CD1c-positive myeloid dendritic cell (primary cell): Measurements from ENCODE around the gene SERTAD1.
A peak's percentile ranks its signal among the peaks of the same experiment; 100 is the strongest.
"Not testable (repeated sequence)": the region's sequence is repeated elsewhere in the genome, so short reads cannot be mapped to it uniquely, and the experiment has no call there.

Experiments used
- DNase-seq: peaks from one replicate; pipeline ENCODE4 v3.0.0-alpha.2; 2016; ENCODE audit errors: extremely low spot score

SERTAD1 gene

DNA sequence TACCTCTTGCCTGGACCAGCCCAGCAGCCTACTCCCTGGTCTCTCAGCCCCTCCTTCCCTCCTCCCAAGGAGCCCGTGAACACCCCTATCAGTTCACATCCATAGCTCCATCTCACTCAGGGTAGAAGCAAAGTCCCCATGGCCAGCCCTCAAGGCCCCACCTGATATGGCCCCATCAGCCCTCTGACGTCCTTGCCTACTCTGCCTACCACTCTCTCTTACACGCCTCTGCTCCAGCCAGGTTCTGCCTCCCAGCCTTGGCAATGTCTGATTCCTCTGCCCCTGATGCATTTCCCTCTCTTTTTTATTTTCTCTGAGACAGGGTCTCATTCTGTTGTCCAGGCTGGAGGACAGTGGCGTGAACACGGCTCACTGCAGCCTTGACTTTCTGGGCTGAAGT, 26.2 kb upstream of the SERTAD1 start:
- no peak for DNase-seq

DNA sequence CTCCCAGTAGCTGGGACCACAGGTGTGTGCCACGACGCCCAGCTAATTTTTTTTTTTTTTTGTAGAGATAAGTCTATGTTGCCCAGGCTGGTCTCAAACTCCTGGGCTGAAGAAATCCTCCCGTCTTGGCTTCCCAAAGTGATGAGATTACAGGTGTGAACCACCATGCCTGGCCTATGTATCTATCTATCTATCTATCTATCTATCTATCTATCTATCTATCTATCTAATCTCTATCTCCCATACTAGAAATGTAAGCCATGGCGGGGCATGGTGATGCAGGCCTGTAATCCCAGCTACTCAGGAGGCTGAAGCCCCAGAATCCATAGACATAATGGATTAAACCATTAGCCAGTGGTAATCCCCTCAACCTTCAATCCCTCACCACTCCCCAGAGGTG, 24.9 kb upstream of the SERTAD1 start:
- no peak for DNase-seq

DNA sequence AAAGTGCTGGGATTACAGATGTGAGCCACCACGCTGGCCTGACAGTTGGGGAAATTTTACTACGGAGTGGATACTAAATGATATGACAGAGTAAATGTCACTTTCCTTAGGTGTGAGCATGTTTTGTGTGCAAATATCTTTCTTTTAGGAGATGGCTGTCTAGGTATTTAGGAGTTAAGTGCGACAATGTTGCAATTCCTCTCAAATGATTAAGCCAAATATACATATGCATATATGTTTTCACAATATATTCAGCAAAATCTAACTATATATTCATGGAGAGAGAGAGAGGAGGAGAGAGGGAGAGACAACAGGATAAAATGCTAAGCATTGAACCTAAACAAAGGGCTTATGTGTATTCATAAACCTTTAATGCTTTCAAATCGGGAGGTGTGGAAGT, 23.7 kb upstream of the SERTAD1 start:
- no peak for DNase-seq

DNA sequence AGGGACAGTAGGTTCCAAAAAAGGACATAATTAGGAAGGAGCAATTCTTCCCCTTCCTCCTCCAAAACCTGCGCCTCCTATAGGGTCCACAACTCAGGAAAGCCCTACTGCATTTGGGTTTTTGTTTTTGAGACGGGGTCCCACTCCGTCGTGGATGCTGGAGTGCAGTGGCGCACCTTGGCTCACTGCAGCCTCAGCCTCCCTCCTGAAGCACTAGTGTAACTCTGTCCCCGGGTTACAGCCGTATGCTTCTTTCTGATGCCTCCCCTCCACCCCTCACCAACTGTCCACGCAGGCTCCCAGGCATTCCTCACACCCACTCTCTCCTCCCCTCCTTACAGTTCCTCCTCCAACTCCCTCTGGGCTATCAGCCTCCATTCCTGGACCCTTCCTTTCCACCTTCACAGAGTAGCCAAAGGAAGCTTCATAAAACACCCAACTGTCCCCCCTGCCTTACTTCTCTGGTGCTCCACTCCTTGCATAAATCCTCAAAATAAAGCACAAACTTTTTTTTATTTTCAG, 20.5 kb upstream of the SERTAD1 start:
- no peak for DNase-seq

DNA sequence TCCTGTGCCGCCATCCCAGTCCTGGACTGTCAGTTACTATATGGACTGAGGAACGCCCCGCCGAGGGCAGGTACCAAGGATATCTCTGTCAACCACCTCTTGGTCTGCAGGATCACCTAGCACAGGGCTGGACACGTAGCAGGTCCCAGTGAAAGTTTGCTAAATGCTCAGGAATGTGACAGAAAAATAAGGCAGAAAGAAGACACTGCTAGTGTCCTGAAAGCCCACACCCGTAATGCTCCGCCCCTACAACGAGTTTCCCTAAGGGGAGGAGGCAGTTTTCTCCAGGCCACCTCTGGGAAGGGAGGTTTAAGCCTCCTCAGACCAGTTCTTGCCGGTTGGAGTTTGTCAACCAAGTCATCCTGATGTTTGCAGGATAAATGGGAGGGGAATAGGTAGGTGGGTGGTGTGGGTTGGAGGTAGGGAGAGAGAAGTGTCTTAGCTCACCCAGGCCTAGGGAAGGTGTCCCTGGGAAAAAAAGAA, 20.0 kb upstream of the SERTAD1 start:
- DNase-seq, result no peak

DNA sequence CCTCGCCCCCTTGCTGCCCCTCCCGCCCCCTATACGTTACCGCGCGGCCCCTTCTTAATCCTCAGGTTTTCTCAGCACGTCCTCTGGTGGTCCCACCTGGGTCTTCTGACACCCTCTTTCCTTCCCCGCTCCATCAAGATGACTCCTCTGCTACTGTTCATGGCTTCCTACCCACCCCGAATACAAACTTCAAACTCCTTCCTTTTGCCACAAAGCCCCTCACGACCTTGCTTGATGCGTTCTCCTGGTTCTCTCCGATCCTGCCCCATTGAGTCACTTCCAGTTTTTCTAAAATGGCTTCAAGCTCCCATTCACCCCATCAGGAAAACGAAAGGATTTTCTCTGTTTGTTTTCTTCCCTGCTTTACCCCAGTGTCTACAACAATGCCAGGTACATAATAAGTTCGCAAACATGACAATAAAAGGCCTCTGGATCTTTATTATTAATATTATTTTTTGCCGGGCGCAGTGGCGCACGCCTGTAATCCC, 19.1 kb upstream of the SERTAD1 start:
- peak; percentile 21 for DNase-seq

DNA sequence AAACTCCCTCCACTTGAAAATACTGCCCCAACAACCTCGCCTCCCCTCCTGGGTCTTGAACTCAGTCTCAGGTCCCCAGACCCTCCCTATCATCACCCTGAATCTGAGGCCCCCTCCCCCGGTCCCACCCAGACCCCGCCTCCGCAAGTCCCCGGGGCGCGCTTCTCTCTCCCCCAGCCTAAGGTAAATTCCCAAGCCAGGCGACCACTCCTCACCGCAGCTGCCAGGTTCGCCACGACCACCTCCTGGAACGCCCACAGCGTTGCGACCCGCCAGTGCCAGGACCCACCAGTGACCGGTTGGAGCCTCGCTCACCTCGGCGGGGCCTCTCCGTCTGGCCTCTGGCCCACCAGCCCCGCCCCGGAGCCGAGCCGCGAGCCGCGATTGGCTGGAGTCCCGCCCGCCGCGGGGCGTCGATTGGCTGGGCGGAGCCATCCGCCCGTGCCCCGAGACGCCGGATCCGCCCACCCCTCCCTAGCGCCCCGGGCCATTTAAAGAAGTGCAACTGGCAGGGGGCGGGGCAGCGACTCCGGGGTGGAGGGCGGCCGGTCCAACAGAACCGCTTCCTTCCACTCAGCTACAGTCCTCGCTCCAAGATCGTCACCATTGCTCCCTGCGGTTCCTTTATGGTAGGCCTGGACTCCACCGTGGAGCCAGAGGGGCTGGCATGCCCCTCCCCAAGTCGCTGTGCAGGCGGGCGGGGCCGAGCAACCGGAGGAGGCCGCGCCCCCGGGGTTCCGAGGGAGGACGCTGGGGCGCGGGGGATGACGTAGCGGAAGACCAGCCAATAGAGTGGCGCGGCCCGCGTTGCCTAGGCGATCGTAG, 18.4 kb upstream of the SERTAD1 start, which contains the start of gene SERTAD3:
Gene SERTAD3, minus strand, starts transcription at position 336 of the 825 bp plus-strand sequence. CDS start 2,255 bp downstream, outside the sequence.
- peak; percentile 99 for DNase-seq

DNA sequence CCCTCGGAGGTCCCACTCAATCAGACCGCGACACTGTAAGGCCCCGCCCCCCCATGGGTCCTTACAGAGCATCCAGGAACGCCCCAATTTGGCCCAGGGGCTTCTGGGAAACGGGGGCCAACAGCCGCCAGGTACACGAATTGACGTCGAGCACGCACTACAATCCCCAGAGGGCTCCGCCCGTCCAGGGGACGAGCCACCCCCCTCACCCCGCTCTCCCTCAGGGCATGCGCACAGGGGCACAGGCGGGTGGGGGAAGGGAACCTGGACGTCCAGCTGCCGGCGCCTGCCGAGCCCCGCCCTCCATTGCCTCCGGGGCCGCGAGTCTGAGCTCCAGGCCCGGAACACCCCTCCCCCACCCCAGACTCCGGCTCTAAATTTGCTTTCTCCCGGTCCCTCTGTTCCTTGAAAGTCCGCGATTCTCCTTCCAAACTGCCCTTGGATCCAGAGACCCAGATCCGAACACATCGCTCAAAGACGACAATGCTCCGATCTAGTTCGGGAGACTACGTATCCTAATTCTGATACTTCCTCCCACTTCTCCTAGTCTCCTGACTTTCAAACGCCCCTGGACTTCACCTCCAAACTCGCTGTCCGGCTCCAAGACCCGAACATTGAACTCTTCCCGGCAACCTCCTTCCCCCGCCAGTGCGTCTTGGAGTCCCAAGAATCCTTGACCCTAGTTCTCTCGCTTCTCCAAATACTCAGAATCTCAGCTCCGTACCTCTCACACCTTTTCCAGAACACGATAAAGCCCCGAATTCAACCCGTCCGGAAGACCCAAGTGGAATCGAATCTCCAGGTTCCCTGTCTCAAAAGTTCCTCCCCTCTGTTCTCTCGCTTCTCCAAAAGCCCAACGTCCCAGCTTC, 17.6 kb upstream of the SERTAD1 start:
- DNase-seq, result peak; percentile 99

DNA sequence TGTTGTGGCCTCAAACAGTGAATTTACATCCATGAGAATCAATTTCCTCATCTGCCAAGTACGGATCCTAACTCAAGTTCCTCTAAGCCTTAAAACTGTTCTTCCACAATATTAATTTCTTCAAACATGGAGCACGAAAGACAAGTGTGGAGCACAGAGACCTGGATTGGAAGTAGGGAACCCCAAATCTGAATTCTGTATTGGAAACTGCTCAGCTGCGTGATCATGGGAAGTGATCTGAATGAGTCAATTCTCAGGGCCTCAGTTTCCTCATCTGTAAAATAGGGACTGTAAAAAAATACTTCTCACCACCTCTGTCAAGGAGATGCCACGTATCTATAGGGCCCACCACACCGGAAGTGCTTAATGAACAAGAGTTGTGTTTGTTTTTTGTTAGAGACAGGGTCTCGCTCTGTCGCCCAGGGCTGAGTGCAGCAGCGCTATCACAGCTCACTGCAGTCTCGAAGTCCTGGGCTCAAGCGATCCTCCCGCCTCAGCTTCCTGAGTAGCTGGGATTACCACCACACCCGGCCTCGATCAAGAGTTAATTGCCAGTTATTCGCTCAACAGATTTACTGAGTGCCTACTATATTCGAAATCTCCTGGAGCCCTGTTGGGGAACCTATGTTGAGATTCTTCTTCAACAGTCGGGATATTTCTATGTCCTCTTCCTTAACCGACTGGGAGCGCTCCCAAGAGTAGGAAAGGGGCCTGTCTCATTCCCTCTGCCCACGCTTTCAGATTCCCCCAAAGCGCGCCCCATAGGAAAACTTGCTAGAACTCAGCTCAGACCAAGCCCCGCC, 16.7 kb upstream of the SERTAD1 start:
- DNase-seq, result peak; percentile 27

DNA sequence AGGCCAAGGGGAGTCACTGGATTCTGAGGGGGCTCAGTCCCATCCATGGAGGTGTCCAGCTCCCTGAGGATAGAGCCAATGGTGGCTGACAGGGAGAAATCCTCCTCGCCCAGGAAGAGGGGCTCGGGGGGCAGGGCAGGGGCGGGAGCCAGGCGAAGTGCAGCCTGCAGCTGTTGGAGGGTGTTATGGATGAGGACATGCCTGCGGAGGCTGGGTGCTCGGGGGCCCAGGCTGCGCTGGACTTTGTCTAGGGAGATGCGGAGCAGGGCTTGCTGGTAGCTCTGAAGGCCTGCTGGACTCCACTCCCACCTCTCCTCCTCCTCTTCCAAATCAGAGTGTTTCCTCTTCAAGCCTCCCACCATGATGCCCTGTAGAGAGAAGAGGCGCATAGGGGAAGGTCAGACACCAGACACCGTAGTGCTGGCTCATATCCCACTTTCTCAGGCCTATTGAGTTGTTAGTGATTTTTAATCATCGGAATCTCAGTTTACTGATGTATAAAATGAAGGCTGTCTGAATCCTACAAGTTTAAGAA, 16.0 kb upstream of the SERTAD1 start:
- DNase-seq, result no peak

DNA sequence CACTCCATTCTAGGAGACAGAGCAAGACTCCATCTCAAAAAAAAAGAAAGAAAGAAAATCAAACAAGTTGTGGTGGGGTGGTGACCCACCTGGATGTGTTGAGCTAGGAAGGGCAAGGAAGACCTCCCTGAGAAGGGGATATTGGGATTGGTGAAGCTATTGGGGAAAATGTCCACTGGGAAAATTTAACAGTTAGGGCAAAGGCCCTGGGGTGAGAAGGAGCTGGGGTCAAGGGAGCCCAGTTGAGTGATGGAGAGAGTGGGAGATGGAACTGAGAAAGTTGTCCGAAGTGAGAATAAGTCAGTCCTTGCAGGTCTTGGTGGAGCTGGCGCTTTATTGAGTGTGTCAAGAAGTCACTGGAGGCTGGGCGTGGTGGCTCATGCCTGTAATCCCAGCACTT, 12.5 kb upstream of the SERTAD1 start:
- DNase-seq, result no peak

DNA sequence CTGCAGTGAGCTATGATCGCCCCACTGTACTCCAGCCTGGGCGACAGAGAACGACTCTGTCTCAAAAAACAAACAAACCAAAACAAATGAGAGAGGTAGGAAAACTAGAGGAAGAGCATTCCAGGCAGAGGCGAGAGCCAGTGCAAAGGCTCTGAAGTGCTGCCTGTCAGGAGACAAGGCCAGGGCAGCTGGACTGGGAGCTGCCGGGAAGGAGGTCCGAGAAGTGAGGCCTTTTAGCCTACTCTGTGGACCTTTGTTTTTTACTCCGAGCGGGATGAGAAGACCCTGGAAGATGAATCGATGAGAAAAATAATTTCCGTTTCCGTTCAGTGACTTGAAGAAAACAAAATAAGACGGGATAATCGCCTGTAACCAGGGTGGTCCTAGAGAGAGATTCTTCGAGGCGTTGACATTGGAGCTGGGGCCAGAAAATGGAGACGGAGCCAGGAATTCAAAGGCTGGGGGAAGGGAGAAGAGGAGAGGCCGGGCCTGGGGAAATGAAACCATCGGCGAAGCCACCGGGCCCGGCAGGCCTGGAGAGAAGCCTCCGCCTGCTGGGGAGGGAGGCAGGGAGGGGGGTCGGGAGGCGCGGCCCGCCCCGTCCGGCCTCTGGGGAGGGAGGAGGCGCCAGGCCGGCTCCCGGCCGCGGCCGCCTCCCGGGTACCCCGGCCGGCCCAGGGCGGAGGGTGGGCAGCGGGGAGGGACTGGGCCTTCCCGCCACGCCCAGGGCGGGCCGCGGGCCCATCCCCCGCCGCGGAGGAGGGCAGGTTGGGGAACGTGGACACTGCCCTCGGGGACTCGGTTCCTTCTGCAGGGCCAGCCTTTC, 7.8 kb upstream of the SERTAD1 start:
- DNase-seq, result peak; percentile 95

DNA sequence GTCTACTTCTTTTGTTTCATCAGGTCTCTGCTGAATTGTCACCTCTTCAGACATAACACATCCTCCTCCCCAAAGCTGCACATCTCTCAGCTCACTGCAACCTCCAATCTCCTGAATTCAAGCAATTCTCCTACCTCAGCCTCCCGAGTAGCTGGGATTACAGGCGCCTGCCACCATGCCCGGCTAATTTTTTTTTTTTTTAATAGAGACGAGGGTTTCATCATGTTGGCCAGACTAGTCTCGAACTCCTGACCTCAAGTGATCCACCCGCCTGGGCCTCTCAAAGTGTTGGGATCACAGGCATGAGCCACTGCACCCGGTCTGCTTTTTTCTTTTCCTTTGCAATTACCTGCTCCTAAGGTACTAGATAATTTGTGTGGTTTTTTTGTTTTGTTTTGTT, 7.0 kb upstream of the SERTAD1 start:
- not testable (repeated sequence) for DNase-seq

DNA sequence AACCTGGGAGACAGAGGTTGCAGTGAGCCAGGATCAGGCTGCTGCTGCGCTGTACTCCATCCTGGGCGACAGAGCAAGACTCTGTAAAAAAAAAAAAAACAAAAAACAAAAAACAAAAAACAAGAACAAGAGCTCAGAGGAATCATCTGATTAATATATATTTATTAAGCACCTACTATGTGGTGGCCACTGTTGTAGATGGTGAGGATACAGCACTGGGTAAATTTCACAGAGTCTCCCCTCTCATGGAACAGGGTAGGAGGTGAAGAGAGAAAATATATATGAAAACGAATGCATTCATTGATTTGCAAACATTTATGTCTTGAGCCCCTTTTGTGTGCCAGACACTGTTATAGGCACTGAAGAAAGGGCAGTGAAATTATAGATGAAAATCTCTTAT, 5.9 kb upstream of the SERTAD1 start:
- no peak for DNase-seq

DNA sequence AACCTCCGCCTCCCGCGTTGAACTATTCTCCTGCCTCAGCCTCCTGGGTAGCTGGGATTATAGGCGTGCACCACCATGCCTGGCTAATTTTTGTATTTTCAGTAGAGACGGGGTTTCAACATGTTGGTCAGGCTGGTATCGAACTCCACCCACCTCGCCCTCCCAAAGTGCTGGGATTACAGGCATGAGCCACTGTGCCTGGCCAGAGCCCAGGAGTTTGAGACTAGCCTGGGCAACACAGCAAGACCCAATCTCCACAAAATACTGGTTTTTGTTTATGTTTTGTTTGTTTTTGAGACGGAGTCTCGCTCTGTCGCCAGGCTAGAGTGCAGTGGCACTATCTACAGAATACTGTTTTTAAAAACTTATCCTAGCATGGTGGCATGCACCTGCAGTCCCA, 4.5 kb upstream of the SERTAD1 start:
- not testable (repeated sequence) for DNase-seq

DNA sequence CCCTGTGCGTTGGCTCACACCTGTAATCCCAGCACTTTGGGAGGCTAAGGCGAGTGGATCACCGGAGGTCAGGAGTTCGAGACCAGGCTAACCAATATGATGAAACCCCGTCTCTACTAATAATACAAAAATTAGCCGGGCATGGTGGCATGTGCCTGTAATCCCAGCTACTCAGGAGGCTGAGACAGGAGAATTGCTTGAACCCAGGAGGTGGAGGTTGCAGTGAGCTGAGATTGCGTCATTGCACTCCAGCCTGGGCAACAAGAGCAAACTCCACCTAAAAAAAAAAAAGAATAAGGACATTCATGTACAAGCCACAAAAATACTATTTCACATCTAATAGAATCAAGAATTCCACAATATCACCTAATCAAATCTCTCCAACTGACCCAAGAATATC, 2.4 kb upstream of the SERTAD1 start:
- not testable (repeated sequence) for DNase-seq

DNA sequence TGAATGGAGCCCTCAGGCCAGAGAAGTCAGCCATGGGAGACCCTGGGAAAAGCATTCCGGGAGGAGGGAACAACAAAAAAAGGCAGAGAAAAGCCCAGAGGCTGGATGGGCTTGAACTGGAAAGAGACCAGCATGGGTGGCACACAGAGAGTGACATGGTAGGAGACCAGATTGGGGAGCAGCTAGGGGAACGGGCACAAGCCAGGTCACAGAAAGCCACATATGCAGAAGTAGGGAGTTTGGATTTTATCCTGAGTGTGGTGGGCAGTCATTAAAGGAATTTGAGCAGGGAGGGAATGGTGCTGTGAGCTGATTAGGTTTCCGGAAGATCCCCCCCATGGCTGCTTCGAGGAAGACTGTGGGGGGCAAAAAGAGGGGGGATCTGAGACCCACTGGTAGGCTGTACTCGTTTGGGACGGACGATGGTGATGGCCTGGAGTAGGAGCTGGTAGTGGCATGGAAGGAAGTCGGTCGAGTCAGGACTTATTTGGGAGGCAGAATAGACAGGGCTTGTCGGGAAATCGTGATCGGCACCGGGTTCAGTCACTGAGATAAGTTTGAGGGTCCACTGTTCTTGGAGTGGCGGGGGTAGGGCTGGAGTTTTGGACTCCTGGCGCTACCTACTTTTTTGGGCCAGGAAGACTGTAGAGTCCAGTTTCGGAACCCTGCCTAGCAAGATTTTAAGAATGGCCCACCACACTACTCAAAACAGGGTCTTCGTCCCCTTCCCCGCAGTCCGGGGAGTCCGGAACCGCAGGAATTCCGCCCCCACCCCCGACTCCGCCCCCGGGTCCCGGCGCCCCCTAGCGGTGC, 949 bp downstream of the SERTAD1 start:
- no peak for DNase-seq

DNA sequence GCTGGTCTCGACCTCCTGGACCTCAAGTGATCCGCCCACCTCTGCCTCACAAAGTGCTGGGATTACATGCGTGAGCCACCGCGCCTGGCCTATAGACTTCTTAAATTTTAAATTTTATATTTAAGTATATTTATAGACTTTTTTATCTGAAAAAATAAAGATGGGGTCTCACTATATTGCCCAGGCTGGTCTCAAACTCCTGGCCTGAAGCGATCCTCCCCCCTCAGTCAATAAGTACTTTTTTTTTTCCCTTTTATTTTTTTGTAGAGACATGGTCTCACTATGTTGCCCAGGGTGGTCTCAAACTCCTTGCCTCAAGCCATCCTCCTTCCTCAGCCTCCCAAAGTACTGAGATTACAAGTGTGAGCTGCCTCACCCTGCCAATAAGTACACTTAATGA, 1.9 kb downstream of the SERTAD1 start:
- DNase-seq, result no peak
